ENCODE measurements around the gene UPK2.

GRCh38 chr11:118910309-118911112 is 45.6 kb upstream of the UPK2 start:
- TF ChIP-seq CTCF (conservative IDR thresholded peaks at IDR 0.05) (no peak), ZFX (IDR thresholded peaks at IDR 0.05) (no peak)

Measured in C4-2B (cell line).